Epithelial cell of esophagus (primary cell): ENCODE measurements around the gene PIK3R3.
A peak's percentile ranks its signal among the peaks of the same experiment; 100 is the strongest.

Experiments
- DNase-seq: peaks from one replicate; pipeline ENCODE4 v3.0.0; 2010; ENCODE audit warnings: low read depth
- H3K4me3 ChIP-seq: 2 replicates; pipeline ENCODE4 v1.5.1; 2011; ENCODE audit warnings: mild to moderate bottlenecking, low read length, control low read depth
- CTCF ChIP-seq: IDR thresholded peaks from 2 replicates; pipeline ENCODE4 v1.5.1; 2011; ENCODE audit warnings: low read depth, mild to moderate bottlenecking, low read length, control low read depth, inconsistent platforms; ENCODE audit not compliant: insufficient read depth; ENCODE audit errors: missing control alignments

Gene PIK3R3

GRCh38 chr1:46017876-46018503, 114.4 kb downstream of the PIK3R3 start:
- no peak overlapping the region for H3K4me3 ChIP-seq
- no peak for DNase-seq
- TF ChIP-seq CTCF, result no peak

DNA sequence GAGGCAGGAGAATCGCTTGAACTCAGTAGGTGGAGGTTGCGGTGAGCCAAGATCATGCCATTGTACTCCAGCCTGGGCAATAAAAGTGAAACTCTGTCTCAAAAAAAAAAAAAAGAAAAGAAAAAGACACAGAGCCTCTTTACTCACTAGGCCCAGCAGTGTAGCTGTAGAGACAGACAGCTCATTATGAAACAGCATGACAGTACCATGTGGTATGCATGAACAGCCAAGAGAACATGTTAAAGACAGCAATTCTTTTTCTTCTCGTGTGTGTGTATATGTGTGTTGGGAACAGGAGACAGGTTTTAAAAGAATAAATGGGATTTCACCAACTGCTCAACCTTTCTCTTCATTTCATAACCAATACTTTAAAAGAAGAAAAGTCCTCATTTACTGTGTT, 118.8 kb downstream of the PIK3R3 start:
- DNase-seq, result peak; percentile 55
- no peak for TF ChIP-seq CTCF
- no peak overlapping the region for H3K4me3 ChIP-seq

DNA sequence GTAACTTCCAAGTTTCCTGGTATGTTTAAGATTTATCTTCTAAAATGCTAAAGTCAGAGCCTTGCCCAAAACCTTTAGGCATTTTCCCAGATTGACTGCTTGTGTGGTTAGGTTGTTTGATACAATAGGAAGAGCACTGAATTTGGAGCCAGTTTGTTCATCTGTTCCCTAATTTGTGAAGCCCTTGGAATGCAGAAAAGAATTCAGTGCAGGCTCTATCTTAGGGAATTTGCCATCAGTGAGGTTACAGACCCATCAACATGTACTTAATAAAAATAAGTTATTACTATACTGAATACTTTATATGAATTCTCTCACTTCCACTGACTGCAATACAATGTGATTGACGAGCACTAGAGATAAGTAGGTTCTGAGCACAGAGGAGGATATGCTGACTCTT, 120.2 kb downstream of the PIK3R3 start:
- DNase-seq, result no peak
- TF ChIP-seq CTCF, result no peak

GRCh38 chr1:46011121-46011695, 121.2 kb downstream of the PIK3R3 start:
- no peak overlapping the region for H3K4me3 ChIP-seq
- no peak for TF ChIP-seq CTCF
- DNase-seq, result peak; percentile 49

More for the DNA sequence above, 120.2 kb downstream of the PIK3R3 start:
- H3K4me3 ChIP-seq, result no peak overlapping the region

GRCh38 chr1:46010611-46011010, 121.8 kb downstream of the PIK3R3 start:
- DNase-seq, result no peak
- H3K4me3 ChIP-seq, result no peak overlapping the region
- TF ChIP-seq CTCF, result no peak

DNA sequence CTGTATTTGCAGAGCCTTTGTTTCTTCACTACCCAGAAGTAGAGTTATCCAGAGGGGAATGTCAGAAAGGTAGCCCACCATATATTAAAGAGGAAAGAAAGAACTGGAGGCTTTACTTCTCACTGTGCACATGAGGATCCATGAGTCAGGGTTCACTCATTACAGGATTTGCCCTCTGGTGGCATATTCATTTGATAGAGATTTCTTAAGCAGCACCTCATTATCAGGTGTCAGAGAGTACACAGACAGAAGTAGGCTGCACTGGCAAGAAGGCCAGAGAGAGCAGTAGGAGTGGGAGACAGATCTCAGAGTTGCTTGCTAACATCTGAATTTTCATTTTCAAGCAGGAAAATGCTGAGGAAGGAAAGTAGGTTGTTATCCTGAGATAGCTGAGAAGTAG, 123.8 kb downstream of the PIK3R3 start:
- H3K4me3 ChIP-seq, result no peak overlapping the region
- peak; percentile 21 for TF ChIP-seq CTCF
- peak; percentile 85 for DNase-seq

DNA sequence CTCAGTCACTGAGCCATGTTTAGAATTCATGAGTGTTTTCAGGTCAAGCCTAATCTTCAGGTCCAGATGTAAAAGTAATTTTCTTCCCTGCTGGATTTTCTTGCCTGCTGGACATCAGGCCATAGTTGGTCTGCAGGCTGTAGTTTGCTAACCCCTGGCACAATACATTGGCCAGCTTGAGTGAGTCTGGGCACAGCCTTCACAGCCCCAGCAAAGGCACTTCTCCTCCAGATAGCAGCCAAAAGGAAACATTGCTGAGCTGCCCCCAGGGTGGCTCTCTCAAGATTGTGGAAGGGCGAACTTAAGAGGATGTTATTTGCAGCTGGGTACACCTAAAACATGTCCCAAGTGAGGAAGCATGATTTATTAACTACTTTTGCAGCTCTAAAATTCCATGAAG, 126.8 kb downstream of the PIK3R3 start:
- DNase-seq, result no peak
- no peak for TF ChIP-seq CTCF

More for the DNA sequence above, 126.8 kb downstream of the PIK3R3 start:
- H3K4me3 ChIP-seq, result no peak overlapping the region
